ENCODE measurements around the gene SETBP1. TPM values are rescaled to one million over a fixed set of nuclear protein-coding genes. Genes with fewer than 3 reads are reported as not detected.

The SETBP1 gene
- total and polyA plus RNA-seq, 3 donors from 2014 or later = 6.2 to 34.7 (median 33.1) TPM

GRCh38 chr18:44700652-44701051 is 20.0 kb downstream of the SETBP1 start:
- WGBS, 2 donors = 41 to 44% methylated on average over 5 of the region's 5 CpGs
- DNase-seq = peak; percentile 67
- Histone ChIP-seq H3K27ac (peak overlapping the region in 1 of 2 donors; percentile 66), H3K4me3 (no peak overlapping the region), H3K4me1 (peaks cover 40% of the 10 kb centered on the region), H3K27me3 (no peaks in the 10 kb centered on the region), H3K9me3 (no peaks in the 10 kb centered on the region), H3K36me3 (ENCODE audit: low read depth, missing control alignments) (no peaks in the 10 kb centered on the region)
- intact Hi-C loops (cut with DNase I; ENCODE audit: low total_unique reads) = no loop called here
- TF ChIP-seq, protein P1, sequence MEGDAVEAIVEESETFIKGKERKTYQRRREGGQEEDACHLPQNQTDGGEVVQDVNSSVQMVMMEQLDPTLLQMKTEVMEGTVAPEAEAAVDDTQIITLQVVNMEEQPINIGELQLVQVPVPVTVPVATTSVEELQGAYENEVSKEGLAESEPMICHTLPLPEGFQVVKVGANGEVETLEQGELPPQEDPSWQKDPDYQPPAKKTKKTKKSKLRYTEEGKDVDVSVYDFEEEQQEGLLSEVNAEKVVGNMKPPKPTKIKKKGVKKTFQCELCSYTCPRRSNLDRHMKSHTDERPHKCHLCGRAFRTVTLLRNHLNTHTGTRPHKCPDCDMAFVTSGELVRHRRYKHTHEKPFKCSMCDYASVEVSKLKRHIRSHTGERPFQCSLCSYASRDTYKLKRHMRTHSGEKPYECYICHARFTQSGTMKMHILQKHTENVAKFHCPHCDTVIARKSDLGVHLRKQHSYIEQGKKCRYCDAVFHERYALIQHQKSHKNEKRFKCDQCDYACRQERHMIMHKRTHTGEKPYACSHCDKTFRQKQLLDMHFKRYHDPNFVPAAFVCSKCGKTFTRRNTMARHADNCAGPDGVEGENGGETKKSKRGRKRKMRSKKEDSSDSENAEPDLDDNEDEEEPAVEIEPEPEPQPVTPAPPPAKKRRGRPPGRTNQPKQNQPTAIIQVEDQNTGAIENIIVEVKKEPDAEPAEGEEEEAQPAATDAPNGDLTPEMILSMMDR (IDR thresholded peaks at IDR 0.05) = no peak
- no peak for TF ChIP-seq POLR2A (IDR thresholded peaks at IDR 0.05)

- TF ChIP-seq, protein P1 (IDR thresholded peaks at IDR 0.05) = no peak
- TF ChIP-seq POLR2A (IDR thresholded peaks at IDR 0.05) = no peak
- peaks cover 34% of the 10 kb centered on the region for H3K4me1 ChIP-seq
- no peaks in the 10 kb centered on the region for H3K27me3 ChIP-seq
- peak overlapping the region in 1 of 2 donors; percentile 66 for H3K27ac ChIP-seq
- no peak for DNase-seq
- H3K4me3 ChIP-seq = no peak overlapping the region
- intact Hi-C loops (cut with DNase I; ENCODE audit: low total_unique reads) = no loop called here
- no peaks in the 10 kb centered on the region for H3K36me3 ChIP-seq (ENCODE audit: low read depth, missing control alignments)
- WGBS, 2 donors = 63 to 77% methylated on average over 10 of the region's 10 CpGs
- H3K9me3 ChIP-seq = no peaks in the 10 kb centered on the region
Observed at GRCh38 chr18:44701227-44701626, 20.5 kb downstream of the SETBP1 start.

GRCh38 chr18:44702594-44702993 is 21.9 kb downstream of the SETBP1 start:
- DNase-seq = no peak
- no peak overlapping the region for H3K27ac ChIP-seq
- H3K9me3 ChIP-seq = no peaks in the 10 kb centered on the region
- H3K4me3 ChIP-seq = no peak overlapping the region
- TF ChIP-seq POLR2A (IDR thresholded peaks at IDR 0.05) = no peak
- TF ChIP-seq, protein P1 (IDR thresholded peaks at IDR 0.05) = no peak
- WGBS, 2 donors = 87 to 90% methylated on average over 1 of the region's 1 CpG
- H3K36me3 ChIP-seq (ENCODE audit: low read depth, missing control alignments) = no peaks in the 10 kb centered on the region
- intact Hi-C loops (cut with DNase I; ENCODE audit: low total_unique reads) = no loop called here
- peaks cover 20% of the 10 kb centered on the region for H3K4me1 ChIP-seq
- no peaks in the 10 kb centered on the region for H3K27me3 ChIP-seq

DNA sequence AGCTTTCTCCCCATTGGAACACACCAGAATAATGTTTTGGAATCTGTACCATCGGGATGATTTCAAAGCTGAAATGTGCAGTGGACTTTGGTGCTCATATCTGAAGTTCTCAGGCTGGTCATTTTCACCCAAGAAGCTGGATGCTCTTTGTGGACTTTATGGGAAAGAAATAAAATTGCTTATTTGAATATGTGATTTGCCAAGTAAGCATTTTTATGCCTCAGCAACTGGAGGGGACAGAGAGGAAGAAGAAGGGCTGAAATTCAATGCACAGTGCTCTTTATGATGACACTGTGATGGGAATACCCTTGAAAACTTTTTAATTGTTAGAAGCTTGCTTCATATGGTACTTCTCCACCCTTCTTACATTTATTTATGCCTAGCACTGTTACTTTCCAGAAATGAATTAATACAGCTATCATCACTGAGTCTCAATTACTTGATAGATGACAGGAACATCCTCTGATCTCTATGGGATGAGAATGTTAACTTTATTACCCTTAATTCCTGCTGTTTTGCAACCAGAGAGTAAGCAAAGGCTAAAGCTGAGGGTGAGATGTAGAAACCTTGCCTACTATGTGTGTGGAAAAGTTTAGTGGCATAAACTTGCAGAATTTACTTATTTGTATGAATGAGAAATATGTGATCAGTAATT is 23.6 kb downstream of the SETBP1 start:
- H3K4me3 ChIP-seq = no peak overlapping the region
- peaks cover 32% of the 10 kb centered on the region for H3K4me1 ChIP-seq
- no peak for DNase-seq
- no peak for TF ChIP-seq POLR2A (IDR thresholded peaks at IDR 0.05)
- TF ChIP-seq, protein P1 (IDR thresholded peaks at IDR 0.05) = no peak
- no peaks in the 10 kb centered on the region for H3K9me3 ChIP-seq
- H3K27ac ChIP-seq = no peak overlapping the region
- no peaks in the 10 kb centered on the region for H3K27me3 ChIP-seq
- intact Hi-C loops (cut with DNase I; ENCODE audit: low total_unique reads) = no loop called here
- WGBS, 2 donors = 94 to 100% methylated on average over 1 of the region's 1 CpG
- H3K36me3 ChIP-seq (ENCODE audit: low read depth, missing control alignments) = no peaks in the 10 kb centered on the region
